Kidney (tissue), 14 donors: ENCODE results near the gene TIGIT. TPM values are rescaled to one million over a fixed set of nuclear protein-coding genes. Genes with fewer than 3 reads are reported as not detected.

Experiments
- DNase-seq, 5 donors: peaks; one replicate each; pipeline ENCODE4 v3.0.0-alpha.2; 2013 to 2020
- FAIRE-seq: peaks from 2 replicates; lab custom pipeline; 2012; peaks lifted over from hg19 to GRCh38; lab: Jason Lieb, UNC
- H3K27ac ChIP-seq, 2 donors: one replicate each; pipeline ENCODE4 v1.7.0; 2013; ENCODE audit warnings: low read depth in 2 of 2, low read length in 2 of 2, inconsistent platforms in 1 of 2
- H3K27me3 ChIP-seq: one replicate; pipeline ENCODE4 v1.7.1; 2013; ENCODE audit warnings: low read length, inconsistent platforms; ENCODE audit not compliant: control insufficient read depth, insufficient read depth
- H3K36me3 ChIP-seq, 3 donors: one replicate each; pipeline versions ENCODE4 v1.7.0 to v1.7.1; 2013; ENCODE audit warnings: low read length in 3 of 3, control low read depth in 1 of 3, inconsistent platforms in 1 of 3; ENCODE audit not compliant: insufficient read depth in 3 of 3, control insufficient read depth in 2 of 3
- H3K4me1 ChIP-seq, 3 donors: one replicate each; pipeline versions ENCODE4 v1.7.0 to v1.7.1; 2013; ENCODE audit warnings: low read length in 3 of 3, inconsistent platforms in 1 of 3, low read depth in 1 of 3; ENCODE audit not compliant: control insufficient read depth in 2 of 3, insufficient read depth in 2 of 3
- H3K4me3 ChIP-seq, 3 donors: one replicate each; pipeline versions ENCODE4 v1.7.0 to v1.8.1; 2013; ENCODE audit warnings: low read length in 3 of 3, control low read depth in 1 of 3, inconsistent platforms in 1 of 3
- H3K9ac ChIP-seq, 3 donors: one replicate each; pipeline versions ENCODE4 v1.7.0 to v1.7.1; 2013; ENCODE audit warnings: low read length in 3 of 3, control low read depth in 1 of 3, inconsistent platforms in 1 of 3
- H3K9me3 ChIP-seq, 3 donors: one replicate each; pipeline versions ENCODE4 v1.7.0 to v1.7.1; 2013; ENCODE audit warnings: low read length in 3 of 3, control low read depth in 1 of 3, inconsistent platforms in 1 of 3; ENCODE audit not compliant: control insufficient read depth in 2 of 3, insufficient read depth in 1 of 3
- CTCF ChIP-seq: IDR thresholded peaks from 3 replicates; pipeline ENCODE4 v1.5.1; 2012; ENCODE audit warnings: mild to moderate bottlenecking, moderate library complexity, borderline replicate concordance; ENCODE audit not compliant: insufficient read depth; ENCODE audit errors: extremely low read depth
- intact Hi-C: fragments of 100-400 bp; cut with DNase I; formaldehyde crosslinking; loops from one replicate; pipeline ENCODE4 v1.11.1; 2022
- polyA plus RNA-seq: library from polyadenylated mRNA; stranded (reverse); fragments of 350-450 nt; fragmentation: Illumina TruSeq; extraction: RNeasy Lipid Tissue Mini Kit (QIAGEN cat#74804); gene quantifications from one replicate; pipeline ENCODE4 v1.2.3, GENCODE V29; 2014; ENCODE audit warnings: low read depth, low replicate concordance; ENCODE audit not compliant: insufficient read depth
- total RNA-seq: library from RNA; stranded (reverse); fragmentation: NEBNext Ultra II Directional; extraction: Animal tissue kit (Norgen Biotek cat#: 25700); gene quantifications from one replicate; pipeline ENCODE4 v1.2.1, GENCODE V29; 2021
- donor health status: control.
- donor health status: control.
- donor health status: control.
- donor health status: control.
- donor health status: control.
- donor health status: DM: yes; HTN: yes; CAD: no.
- donor health status: Normal renal cell carcinoma (clear cell type).

TIGIT gene
- total and polyA plus RNA-seq, 2 donors from 2014 or later: 2.7 TPM; not detected in 1

GRCh38 chr3:114332342-114333179, 38.7 kb downstream of the TIGIT start:
- FAIRE-seq: no peak

GRCh38 chr3:114333180-114333922, 39.5 kb downstream of the TIGIT start:
- TF ChIP-seq CTCF: no peak
- Histone ChIP-seq H3K4me3 (no peak overlapping the region), H3K36me3 (peaks cover 0 to 13% (median 0%) of the 10 kb centered on the region in 3 donors), H3K4me1 (peaks cover 0 to 4% (median 0%) of the 10 kb centered on the region in 3 donors), H3K27me3 (no peaks in the 10 kb centered on the region), H3K9ac (no peak overlapping the region), H3K9me3 (no peaks in the 10 kb centered on the region), H3K27ac (no peak overlapping the region)
- intact Hi-C loops: no loop called here
- DNase-seq (no peak), FAIRE-seq (no peak)

More at GRCh38 chr3:114332342-114333179, 38.7 kb downstream of the TIGIT start:
- Histone ChIP-seq H3K9ac (no peak overlapping the region), H3K9me3 (no peaks in the 10 kb centered on the region), H3K27me3 (no peaks in the 10 kb centered on the region), H3K4me1 (peaks cover 0 to 4% (median 0%) of the 10 kb centered on the region in 3 donors), H3K4me3 (no peak overlapping the region), H3K36me3 (peaks cover 0 to 13% (median 0%) of the 10 kb centered on the region in 3 donors), H3K27ac (no peak overlapping the region)
- TF ChIP-seq CTCF: no peak
- intact Hi-C loops: no loop called here
- DNase-seq: no peak

- Histone ChIP-seq H3K27me3 (no peaks in the 10 kb centered on the region), H3K9me3 (no peaks in the 10 kb centered on the region), H3K4me3 (no peak overlapping the region), H3K36me3 (peaks cover 0 to 13% (median 0%) of the 10 kb centered on the region in 3 donors), H3K4me1 (peaks cover 0 to 4% (median 0%) of the 10 kb centered on the region in 3 donors), H3K27ac (no peak overlapping the region), H3K9ac (no peak overlapping the region)
- DNase-seq (no peak), FAIRE-seq (no peak)
- no peak for TF ChIP-seq CTCF
- intact Hi-C loops: no loop called here
Observed at GRCh38 chr3:114333923-114334240, 40.1 kb downstream of the TIGIT start.
